ENCODE data around the gene TRAPPC2L.

GRCh38 chr16:88835383-88835782 lies 21.5 kb upstream of the TRAPPC2L start:
- TF ChIP-seq POLR2AphosphoS5 (IDR thresholded peaks at IDR 0.05; ENCODE audit: low read length) (no peak), HDAC6 (IDR thresholded peaks at IDR 0.05; ENCODE audit: unreplicated experiment) (no peak), MEF2A (IDR thresholded peaks at IDR 0.05; ENCODE audit: insufficient read depth, low read depth, low read length) (no peak), NR2C1 (IDR thresholded peaks at IDR 0.05) (no peak), CTCF (IDR thresholded peaks at IDR 0.05 in 2 of 3, conservative IDR thresholded peaks at IDR 0.05 in 1 of 3; ENCODE audit: control insufficient read depth in 2 of 3, extremely low read depth in 1 of 3, insufficient read depth in 1 of 3, low read depth in 3 of 3, low read length in 3 of 3) (no peak), TAF1 (IDR thresholded peaks at IDR 0.05; ENCODE audit: borderline replicate concordance, low read depth, low read length) (no peak), JUND (IDR thresholded peaks at IDR 0.05; ENCODE audit: low read depth, low read length) (no peak), ZBTB40 (IDR thresholded peaks at IDR 0.05; ENCODE audit: borderline replicate concordance) (no peak), FOS (IDR thresholded peaks at IDR 0.05; ENCODE audit: borderline replicate concordance, extremely low read depth, insufficient read length) (no peak), PBX3 (IDR thresholded peaks at IDR 0.05; ENCODE audit: insufficient replicate concordance, low read depth, low read length) (no peak), USF2 (IDR thresholded peaks at IDR 0.05; ENCODE audit: borderline replicate concordance, low read depth, low read length) (no peak), ATF3 (IDR thresholded peaks at IDR 0.05; ENCODE audit: borderline replicate concordance, extremely low read depth, low read depth, low read length) (no peak), ZSCAN29 (IDR thresholded peaks at IDR 0.05) (no peak)

All from GM12878 (cell line).